Peyer's patch (tissue), 4 donors: ENCODE measurements around the gene MCF2L2.

Source experiments
- POLR2A ChIP-seq, 2 donors: fragments of 450-650 bp; IDR thresholded peaks; one replicate each; pipeline ENCODE4 v1.5.1; 2017; ENCODE audit warnings: antibody characterized with exemption in 2 of 2, mild to moderate bottlenecking in 2 of 2, moderate library complexity in 2 of 2
- TF ChIP-seq, protein P1 (sequence below), 6 experiments: fragments of 450-650 bp in 4 of 6; fragments of 200-600 bp in 2 of 6; sonication (generic) in 1 of 6; IDR thresholded peaks; one replicate each; pipeline ENCODE4 v1.5.1; 2017 to 2019; ENCODE audit warnings: antibody characterized with exemption in 6 of 6, mild to moderate bottlenecking in 3 of 6, moderate library complexity in 1 of 6

DNA sequence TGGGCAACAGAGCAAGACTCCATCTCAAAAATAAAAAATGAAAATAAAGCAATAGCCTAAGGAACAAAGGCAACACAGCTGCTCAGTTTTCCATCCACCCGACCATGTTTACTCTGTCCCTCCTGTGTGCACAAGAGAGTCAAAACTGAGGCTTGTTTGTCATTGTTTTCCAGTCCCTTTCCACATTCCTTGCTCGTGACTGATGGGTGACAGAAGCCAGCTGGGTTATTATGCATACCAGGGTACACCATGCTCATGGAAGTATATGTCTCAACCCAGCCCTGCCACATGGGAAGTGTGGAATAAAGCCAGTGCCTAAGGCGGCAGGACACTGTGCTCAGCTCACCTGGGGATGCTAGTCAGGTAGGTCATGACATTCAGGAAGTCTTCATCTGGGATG, 49.5 kb downstream of the MCF2L2 start:
- TF ChIP-seq, protein P1, sequence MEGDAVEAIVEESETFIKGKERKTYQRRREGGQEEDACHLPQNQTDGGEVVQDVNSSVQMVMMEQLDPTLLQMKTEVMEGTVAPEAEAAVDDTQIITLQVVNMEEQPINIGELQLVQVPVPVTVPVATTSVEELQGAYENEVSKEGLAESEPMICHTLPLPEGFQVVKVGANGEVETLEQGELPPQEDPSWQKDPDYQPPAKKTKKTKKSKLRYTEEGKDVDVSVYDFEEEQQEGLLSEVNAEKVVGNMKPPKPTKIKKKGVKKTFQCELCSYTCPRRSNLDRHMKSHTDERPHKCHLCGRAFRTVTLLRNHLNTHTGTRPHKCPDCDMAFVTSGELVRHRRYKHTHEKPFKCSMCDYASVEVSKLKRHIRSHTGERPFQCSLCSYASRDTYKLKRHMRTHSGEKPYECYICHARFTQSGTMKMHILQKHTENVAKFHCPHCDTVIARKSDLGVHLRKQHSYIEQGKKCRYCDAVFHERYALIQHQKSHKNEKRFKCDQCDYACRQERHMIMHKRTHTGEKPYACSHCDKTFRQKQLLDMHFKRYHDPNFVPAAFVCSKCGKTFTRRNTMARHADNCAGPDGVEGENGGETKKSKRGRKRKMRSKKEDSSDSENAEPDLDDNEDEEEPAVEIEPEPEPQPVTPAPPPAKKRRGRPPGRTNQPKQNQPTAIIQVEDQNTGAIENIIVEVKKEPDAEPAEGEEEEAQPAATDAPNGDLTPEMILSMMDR (IDR thresholded peaks at IDR 0.05), result no peak
- no peak for TF ChIP-seq POLR2A (IDR thresholded peaks at IDR 0.05)
